Kasumi-1 (cell line): ENCODE measurements around the gene SZT2.

Experiments used
- DNase-seq, 2 experiments: peaks; one replicate each; lab custom pipeline; 2025; lab: John Stamatoyannopoulos, UW

Gene SZT2

DNA sequence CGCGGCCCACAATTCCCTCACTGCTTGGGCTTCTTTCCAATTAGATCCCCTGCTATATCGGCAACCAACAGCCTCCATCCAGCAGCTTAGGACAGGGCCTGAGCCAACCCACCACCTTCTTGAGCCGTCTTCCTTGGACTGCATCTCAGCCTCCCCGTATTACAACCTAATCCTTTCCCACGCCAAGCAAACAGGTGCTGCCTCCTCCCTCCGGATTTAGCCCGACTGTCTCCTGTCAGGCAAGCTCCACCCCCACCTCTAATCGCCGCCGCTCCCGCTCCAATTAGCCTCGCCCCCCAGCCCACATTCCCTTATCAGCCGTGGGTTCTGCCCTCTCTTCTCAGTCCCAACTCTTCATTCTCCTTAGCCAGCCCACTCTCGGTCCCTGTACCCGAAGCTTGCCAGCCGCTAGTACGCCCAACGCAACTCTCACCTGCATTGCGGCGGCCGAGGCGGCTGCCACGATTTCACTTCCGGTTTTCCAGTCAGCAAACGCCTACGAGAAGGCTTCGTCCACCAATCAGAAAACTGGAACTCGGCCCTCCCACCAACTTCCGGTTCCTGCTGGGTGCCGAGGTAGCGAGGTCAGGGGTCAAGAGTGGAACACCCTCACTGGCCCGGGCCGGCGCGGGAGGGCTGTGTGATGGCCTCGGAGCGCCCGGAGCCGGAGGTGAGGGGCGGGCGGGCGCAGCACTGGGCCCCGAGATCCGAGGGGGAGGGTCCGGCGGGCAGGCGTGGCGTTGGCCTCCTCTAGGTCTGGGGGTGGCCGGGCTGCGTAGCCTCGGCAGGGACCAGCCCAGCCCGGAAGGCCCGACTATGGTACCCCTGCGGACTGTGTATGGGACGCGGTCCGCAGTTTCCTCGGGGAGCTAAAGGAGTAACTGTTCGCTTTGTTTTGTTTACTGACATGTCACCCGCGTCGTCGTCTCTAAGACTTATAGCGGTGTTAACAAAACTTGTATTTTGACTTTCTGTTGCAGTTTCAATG is at the start of gene SZT2, which contains the start of gene MED8:
TSS of gene SZT2 (plus strand) at position 574 of the 988 bp plus-strand sequence. CDS start at position 644, 70 bp downstream.
TSS of gene MED8 (minus strand) at position 475 of the 988 bp plus-strand sequence. CDS start at position 439, 36 bp downstream.
- DNase-seq = peak; percentile 92

DNA sequence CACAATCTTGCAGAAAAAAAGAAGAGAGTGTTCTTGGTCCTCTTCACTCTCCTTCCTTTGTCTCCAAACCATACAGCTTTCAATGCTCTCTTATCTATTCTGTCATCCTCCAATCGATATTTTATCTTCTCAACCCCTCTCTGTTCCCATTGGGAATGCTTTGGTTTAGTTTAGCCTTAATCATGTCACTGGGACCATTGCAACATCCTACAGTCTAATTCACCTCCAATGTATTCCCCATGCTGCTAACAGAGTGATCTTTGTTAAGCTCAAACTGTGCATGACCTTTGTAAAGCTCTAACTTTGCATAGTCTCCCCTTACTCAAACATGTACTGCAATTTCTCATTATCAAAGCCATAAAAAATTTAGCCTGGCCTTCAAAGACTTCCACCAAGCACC is 49.1 kb upstream of the SZT2 start:
- DNase-seq = no peak

DNA sequence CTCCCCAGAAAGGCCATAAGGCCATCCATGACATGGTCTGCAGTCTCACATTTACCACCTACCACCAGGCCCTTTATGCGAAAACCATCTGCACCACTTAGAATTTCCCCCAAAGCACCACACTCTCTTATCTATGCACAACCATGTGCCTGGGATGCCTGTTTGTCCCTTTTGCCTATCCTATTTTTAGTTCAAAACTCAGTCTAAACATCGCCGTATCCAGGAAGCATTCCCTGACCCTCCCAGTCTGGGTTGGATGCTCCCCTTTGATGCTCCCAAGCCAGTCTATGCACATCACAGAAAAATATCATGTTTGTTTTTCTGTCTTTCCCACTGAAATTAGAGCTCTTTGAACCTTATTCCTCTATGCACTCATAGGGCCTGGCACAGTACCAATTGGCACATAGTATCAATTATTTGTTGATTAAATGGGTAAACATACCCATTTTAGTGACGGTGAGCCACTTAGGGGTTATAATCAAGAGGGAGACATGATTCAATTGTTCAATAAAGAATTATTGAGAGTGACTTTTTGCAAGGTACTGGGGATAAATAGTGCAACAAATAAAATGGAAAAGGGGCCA is 45.3 kb upstream of the SZT2 start:
- no peak for DNase-seq

DNA sequence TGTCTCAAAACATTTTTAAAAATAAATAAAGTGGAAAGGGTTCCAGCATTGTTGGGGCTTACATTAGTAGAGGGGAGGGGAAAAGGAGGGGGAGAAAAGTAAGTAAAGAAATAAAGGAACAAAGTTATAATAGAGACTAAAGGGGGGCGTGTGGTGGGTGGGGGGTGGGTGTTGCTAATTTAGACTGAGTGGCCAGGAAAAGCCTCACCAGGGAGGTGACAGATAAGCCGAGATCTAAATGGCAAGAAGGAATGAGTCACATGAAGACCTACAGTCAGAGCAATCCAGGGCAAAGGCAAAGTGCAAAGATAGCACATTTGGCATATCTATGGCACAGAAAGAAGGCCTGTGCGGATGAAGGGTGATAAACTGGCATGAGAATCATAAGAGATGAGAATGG is 44.6 kb upstream of the SZT2 start:
- DNase-seq = no peak

DNA sequence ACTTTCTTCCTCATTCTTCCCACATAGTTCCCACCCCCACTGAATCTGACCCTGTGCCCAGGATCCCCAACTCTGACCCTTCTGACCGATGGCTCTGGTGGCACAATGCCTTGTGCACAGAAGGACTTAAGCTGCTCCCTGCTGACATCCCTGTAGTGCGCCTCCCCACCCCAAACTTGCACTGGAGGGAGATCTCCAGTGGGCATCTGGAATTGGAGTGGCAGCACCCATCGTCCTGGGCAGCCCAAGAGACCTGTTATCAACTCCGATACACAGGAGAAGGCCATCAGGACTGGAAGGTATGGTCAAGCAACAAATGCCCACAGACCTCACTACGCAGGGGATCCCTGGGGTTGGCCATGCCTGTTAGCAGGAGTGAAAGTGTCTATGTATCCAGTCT is 43.1 kb upstream of the SZT2 start:
- no peak for DNase-seq

DNA sequence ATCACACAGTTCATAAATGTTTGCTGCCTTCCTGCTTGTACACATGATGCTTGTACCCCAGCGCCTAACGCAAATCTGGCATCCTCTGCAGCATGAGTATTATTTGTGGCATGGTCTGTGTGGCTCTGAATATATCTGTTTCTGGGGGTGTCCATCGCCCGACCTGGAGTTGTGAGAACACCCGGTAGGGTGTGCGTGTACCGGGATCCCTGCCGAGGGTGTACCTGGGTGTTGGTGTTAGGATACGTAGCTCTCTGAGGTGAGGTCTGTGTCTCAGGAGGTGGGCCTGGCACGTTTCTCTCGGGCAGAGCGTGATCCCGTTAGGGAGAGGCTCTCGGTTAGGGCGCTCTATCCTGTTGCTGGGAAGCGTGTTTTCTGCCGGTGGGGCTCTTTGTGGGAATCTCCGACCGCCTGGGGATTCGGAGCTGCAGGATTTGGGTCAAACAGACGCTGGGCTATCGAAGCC is 41.3 kb upstream of the SZT2 start:
- DNase-seq = no peak

DNA sequence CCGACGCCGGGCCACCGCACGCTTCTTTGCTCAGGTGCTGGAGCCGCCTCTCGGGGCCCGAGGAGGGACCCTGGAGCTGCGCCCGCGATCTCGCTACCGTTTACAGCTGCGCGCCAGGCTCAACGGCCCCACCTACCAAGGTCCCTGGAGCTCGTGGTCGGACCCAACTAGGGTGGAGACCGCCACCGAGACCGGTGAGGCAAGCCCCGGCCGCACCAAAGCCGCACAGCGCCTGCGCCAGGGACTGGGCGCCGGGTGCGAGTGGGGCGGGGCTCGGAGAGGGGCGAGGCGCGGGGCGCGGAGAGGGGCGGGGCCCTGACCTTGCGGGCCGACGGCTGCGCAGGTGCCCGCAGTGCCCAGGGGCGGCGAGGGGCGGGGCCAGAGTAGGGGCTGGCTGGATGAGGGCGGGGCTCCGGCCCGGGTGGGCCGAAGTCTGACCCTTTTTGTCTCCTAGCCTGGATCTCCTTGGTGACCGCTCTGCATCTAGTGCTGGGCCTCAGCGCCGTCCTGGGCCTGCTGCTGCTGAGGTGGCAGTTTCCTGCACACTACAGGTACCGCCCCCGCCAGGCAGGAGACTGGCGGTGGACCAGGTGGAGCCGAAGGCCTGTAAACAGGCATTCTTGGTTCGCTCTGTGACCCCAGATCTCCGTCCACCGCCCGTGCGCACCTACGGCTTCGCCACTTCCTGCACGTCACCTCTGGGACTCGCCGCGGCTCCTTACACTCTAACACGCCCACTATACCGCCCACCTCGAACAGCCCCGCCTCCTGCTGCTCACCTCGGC is 40.7 kb upstream of the SZT2 start:
- no peak for DNase-seq

DNA sequence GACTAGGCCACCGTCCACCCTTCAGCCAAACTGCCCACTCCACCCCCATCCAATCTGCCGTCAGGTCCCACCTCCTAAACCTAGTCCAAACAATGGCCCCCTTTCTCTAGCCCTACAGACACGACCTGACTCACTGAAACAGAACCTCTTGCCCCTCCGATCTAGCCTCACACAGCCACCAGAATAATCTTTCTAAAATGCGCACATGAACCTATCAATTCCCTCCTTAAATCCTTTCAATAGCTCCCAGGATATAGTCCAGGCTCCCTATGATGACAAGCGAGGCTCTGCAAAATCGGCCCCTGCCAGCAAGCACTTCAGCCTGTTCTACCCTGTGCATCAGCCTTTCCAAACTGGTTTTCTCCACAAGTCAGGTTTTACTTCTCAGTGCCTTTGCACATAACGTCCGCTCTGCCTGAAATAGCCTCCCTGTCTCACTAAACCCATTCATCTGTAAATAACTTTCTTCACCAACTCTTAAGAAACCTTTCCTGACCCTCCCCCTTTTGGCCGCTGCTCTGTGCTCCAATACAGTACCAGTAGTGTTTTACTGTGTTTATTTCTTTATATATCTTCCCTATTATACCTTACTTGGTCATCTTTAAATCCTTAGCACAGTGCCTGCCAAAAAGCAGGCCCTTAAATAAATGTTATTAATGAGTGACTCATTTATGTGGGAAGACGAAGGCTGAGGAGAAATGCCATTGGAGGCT is 39.9 kb upstream of the SZT2 start:
- DNase-seq = no peak

DNA sequence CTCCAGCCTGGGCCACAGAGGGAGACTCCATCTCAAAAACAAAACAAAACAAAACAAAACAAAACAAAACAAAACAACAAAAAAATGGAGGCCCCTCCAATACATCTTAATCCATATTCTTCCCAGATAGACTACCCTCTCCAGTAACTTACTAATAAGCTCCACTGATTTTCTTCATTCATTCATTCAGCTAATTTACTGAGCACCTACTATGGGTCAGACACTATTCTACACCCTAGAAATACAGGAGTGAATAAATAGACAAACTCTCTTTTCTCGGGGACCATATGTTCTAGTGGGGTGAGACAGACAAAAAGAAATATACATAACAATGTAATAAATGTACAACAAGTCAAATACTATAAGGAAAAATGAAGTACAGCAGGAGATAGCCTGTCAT is 38.7 kb upstream of the SZT2 start:
- no peak for DNase-seq

DNA sequence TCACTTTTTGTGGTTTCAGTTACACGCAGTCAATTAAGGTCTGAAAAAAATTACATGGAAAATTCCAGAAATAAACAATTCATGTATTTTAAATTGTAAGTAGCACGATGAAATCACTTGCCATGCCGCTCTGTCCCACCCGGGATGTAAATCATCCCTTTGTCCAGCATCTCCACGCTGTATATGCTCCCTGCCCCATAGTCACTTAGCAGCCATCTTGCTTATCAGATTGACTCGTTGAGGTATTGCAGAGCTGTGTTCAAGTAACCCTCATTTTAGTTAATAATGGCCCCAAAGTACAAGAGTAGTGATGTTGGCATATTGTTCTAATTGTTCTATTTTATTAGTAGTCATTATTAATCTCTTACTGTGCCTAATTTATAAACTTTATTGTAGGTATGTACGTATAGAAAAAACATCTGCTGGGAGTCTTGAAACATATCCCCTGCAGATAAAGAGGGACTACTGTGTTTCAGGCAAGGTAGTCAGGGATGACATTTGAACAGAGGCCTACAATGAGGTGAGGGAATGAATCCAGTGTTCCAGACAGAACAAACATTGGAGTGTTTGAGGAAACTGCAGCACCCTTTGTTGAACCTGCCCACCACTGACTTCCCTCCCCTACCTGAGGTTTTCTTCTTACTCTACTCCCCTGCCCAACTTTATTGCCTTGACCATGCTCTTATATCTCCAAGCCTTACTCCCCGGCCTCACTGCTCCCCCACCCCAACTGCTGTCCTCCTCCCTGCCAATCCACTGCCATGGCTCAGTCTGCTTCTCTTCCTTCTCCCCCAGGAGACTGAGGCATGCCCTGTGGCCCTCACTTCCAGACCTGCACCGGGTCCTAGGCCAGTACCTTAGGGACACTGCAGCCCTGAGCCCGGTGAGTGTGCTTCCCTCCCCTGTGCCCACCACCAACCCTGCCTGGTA is 38.0 kb upstream of the SZT2 start:
- DNase-seq = no peak

DNA sequence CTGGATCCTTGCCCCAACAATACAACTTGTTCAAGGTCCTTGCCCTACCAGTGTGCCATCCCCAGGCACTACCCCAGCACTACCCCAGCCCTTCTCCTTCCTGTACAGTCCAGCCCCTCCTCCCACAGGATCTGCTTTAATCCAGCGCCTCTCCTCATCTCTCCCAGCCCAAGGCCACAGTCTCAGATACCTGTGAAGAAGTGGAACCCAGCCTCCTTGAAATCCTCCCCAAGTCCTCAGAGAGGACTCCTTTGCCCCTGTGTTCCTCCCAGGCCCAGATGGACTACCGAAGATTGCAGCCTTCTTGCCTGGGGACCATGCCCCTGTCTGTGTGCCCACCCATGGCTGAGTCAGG is 37.4 kb upstream of the SZT2 start:
- no peak for DNase-seq

DNA sequence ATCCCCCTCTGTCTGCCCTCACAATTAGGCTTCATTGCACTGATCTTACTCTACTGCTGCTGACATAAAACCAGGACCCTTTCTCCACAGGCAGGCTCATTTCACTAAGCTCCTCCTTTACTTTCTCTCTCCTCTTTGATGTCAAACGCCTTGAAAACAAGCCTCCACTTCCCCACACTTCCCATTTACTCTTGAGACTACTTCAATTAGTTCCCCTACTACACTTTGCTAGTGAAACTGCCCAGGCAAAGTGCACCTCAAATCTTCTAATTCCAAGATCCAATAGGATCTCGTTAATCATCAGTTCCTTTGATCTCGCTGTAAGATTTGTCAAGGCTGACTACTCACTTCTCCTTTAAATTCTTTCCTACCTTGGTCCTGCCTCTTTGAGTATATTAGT is 36.8 kb upstream of the SZT2 start:
- DNase-seq = no peak

DNA sequence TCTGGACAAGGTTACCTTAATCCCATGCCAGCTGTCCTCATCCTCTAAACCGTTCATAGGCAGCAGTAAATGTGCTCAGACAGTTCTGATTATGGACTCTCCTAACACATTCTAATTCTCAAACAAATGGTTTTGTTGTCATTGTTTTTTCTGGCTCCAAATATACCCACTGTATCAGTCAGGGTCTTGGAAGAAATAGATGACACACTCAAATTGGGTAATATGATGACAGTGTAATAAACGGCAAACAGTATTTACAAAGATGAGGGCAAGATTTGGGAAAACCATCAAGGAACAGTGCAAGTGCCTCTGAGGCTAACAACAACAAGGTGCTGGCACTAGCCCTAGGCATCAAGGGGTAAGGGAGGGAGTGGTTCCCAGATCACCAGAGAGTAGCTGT is 35.2 kb upstream of the SZT2 start:
- DNase-seq = no peak

DNA sequence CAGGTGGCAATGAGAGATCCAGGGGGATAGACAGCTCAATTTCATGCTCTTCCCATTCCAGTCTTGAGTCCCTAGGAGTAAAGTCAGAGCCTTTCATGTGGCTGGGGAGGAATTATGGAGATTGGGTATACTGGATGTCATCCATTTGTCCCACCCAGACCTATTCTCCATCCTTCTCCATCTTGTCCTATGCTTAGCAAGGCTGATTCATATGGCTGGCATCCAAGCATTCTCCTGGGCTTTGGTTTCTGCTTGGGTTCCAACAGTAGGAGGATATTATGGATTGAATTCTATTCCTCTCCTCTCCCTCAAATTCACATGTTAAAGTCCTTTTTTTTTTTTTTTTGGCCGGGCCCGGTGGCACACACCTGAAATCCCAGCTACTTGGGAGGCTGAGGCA is 34.8 kb upstream of the SZT2 start:
- DNase-seq = no peak

DNA sequence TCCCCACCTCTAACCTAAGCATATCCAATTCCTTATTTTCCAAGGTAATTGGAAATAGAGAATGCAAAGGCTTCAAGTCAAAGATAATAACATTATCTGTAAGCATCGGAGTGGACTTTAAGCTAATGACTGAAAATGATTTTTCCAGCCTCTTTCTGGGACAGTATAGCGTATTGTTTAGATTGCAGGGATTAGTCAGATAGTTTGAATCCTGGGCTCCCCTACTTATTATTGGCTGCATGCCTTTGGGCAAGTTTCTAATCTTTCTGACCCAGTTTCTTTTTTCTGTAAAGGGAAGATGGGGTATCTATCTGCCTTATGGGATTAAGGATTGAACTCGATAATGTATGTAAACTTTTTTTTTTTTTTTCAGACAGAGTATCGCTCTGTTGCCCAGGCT is 32.4 kb upstream of the SZT2 start:
- no peak for DNase-seq

DNA sequence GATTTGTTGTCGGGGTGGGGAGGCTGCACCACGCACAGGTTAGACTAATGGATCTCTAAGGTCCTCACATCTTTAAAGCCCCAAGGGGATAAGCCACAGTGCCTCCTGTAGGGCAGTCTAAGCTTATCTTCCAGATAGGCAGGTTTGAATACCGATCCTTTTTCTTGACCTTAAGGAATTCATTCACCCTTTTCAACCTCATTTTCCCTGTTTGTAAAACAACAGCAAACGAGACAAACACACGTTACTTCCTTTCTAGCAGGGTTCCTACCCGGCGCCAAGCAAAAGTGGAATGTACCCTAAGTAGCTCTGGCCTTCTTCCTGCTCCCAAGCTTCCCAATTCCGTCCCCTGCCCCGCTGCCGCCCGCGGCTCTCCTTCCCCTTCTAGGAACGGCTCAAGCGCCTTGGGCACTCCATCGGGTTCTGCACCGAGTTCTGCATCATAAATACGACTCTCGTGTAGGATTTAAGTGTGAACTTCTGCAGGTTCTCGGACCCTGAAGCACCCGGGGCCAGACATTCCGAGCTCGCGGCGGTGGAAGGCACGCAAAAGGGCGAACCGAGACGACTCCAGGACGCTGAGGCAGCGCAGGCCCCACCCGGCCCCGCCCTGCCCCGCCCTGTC is 31.5 kb upstream of the SZT2 start:
- peak; percentile 65 to 76 for DNase-seq

DNA sequence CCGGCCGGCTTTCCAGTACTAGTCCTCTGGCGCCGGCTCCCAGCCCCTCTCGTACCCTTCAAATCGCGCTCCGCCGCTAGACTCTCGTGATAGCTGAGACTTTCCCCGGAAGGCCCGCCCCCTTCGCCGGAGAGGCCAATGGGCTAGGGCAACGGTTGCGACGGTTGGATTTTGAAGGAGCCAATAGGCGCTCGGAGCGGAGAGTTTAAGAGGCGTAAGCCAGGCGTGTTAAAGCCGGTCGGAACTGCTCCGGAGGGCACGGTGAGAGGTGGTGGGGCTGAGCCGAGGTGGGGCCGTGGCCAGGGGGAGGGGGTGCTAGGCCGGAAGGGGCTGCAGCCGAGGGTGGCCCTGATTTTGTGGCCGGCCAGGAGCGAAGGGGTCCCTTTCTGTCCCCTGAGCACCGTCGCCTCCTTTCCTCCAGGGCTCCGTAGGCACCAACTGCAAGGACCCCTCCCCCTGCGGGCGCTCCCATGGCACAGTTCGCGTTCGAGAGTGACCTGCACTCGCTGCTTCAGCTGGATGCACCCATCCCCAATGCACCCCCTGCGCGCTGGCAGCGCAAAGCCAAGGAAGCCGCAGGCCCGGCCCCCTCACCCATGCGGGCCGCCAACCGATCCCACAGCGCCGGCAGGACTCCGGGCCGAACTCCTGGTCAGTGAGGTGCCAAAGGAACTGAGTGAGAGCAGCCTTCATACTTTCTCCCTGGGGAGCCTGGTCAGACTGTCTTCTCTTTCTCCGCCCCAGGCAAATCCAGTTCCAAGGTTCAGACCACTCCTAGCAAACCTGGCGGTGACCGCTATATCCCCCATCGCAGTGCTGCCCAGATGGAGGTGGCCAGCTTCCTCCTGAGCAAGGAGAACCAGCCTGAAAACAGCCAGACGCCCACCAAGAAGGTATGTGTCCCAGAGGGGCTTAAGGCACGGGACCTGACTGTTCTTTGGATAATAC is 30.7 kb upstream of the SZT2 start, which contains the start of gene CDC20:
TSS of gene CDC20 (plus strand) at position 236 of the 948 bp plus-strand sequence. CDS start at position 471, 235 bp downstream.
- peak; percentile 99 for DNase-seq

DNA sequence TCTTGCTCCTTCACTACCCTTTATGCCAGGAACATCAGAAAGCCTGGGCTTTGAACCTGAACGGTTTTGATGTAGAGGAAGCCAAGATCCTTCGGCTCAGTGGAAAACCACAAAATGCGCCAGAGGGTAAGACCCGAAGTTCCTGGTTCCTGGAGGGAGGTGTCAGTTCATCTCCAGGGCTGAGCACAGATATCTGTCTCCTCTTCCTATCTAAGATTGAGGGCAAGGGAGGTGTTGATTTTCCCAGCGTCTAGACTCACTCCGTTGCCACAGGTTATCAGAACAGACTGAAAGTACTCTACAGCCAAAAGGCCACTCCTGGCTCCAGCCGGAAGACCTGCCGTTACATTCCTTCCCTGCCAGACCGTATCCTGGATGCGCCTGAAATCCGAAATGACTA is 30.0 kb upstream of the SZT2 start:
- DNase-seq = no peak

DNA sequence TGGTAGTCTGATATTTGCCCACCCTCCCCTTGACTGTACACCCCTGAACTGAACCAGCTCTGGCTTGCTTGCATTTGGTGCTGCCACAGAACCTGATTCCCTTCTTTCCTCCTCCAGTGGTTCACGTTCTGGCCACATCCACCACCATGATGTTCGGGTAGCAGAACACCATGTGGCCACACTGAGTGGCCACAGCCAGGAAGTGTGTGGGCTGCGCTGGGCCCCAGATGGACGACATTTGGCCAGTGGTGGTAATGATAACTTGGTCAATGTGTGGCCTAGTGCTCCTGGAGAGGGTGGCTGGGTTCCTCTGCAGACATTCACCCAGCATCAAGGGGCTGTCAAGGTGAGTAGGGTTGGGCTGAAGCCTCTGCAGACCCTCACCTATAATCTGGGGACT is 29.1 kb upstream of the SZT2 start:
- no peak for DNase-seq
